ENCODE data around the gene WDR59.

Gene WDR59

GRCh38 chr16:74887084-74887483 lies 97.8 kb downstream of the WDR59 start:
- Histone ChIP-seq H3K9ac (ENCODE audit: insufficient read length) (no peak overlapping the region), H3K27ac (no peak overlapping the region), H3K36me3 (ENCODE audit: insufficient read depth, low read length) (no peaks in the 10 kb centered on the region; the same call in 1 of the 2 replicates), H3K4me3 (no peak overlapping the region), H3K9me3 (ENCODE audit: low read depth, low read length) (no peaks in the 10 kb centered on the region)
- DNase-seq (ENCODE audit: low read depth, low spot score): no peak
- TF ChIP-seq POLR2AphosphoS5 (IDR thresholded peaks at IDR 0.05; ENCODE audit: borderline replicate concordance, low read depth, low read length) (no peak), EZH2 (IDR thresholded peaks at IDR 0.05) (no peak), FOXP2 (optimal IDR thresholded peaks at IDR 0.05; ENCODE audit: control extremely low read depth, extremely low read length, insufficient read depth) (no peak)

GRCh38 chr16:74877706-74878105 lies 107.2 kb downstream of the WDR59 start:
- Histone ChIP-seq H3K9ac (ENCODE audit: insufficient read length) (no peak overlapping the region), H3K9me3 (ENCODE audit: low read depth, low read length) (no peaks in the 10 kb centered on the region), H3K4me3 (no peak overlapping the region), H3K27ac (no peak overlapping the region), H3K36me3 (ENCODE audit: insufficient read depth, low read length) (no peaks in the 10 kb centered on the region)
- no peak for DNase-seq (ENCODE audit: low read depth, low spot score)
- no peak for TF ChIP-seq EZH2 (IDR thresholded peaks at IDR 0.05)
- TF ChIP-seq FOXP2 (optimal IDR thresholded peaks at IDR 0.05; ENCODE audit: control extremely low read depth, extremely low read length, insufficient read depth): no peak
- no peak for TF ChIP-seq POLR2AphosphoS5 (IDR thresholded peaks at IDR 0.05; ENCODE audit: borderline replicate concordance, low read depth, low read length)

- H3K4me3 ChIP-seq: no peak overlapping the region
- no peak overlapping the region for H3K27ac ChIP-seq
- DNase-seq (ENCODE audit: low read depth, low spot score): no peak
- TF ChIP-seq POLR2AphosphoS5 (IDR thresholded peaks at IDR 0.05; ENCODE audit: borderline replicate concordance, low read depth, low read length): no peak
- TF ChIP-seq EZH2 (IDR thresholded peaks at IDR 0.05): no peak
- TF ChIP-seq FOXP2 (optimal IDR thresholded peaks at IDR 0.05; ENCODE audit: control extremely low read depth, extremely low read length, insufficient read depth): no peak
- no peaks in the 10 kb centered on the region for H3K9me3 ChIP-seq (ENCODE audit: low read depth, low read length)
- H3K36me3 ChIP-seq (ENCODE audit: insufficient read depth, low read length): no peaks in the 10 kb centered on the region
- H3K9ac ChIP-seq (ENCODE audit: insufficient read length): no peak overlapping the region
Measured at GRCh38 chr16:74874912-74875546, 109.9 kb downstream of the WDR59 start.

GRCh38 chr16:74874123-74874522 lies 110.8 kb downstream of the WDR59 start:
- DNase-seq (ENCODE audit: low read depth, low spot score): no peak
- Histone ChIP-seq H3K4me3 (no peak overlapping the region), H3K9me3 (ENCODE audit: low read depth, low read length) (no peaks in the 10 kb centered on the region), H3K27ac (no peak overlapping the region), H3K9ac (ENCODE audit: insufficient read length) (no peak overlapping the region), H3K36me3 (ENCODE audit: insufficient read depth, low read length) (no peaks in the 10 kb centered on the region)
- TF ChIP-seq FOXP2 (optimal IDR thresholded peaks at IDR 0.05; ENCODE audit: control extremely low read depth, extremely low read length, insufficient read depth) (no peak), POLR2AphosphoS5 (IDR thresholded peaks at IDR 0.05; ENCODE audit: borderline replicate concordance, low read depth, low read length) (no peak), EZH2 (IDR thresholded peaks at IDR 0.05) (no peak)

GRCh38 chr16:74872302-74872701 lies 112.6 kb downstream of the WDR59 start:
- no peaks in the 10 kb centered on the region for H3K9me3 ChIP-seq (ENCODE audit: low read depth, low read length)
- H3K9ac ChIP-seq (ENCODE audit: insufficient read length): no peak overlapping the region
- no peak overlapping the region for H3K27ac ChIP-seq
- H3K36me3 ChIP-seq (ENCODE audit: insufficient read depth, low read length): no peaks in the 10 kb centered on the region
- H3K4me3 ChIP-seq: no peak overlapping the region
- DNase-seq (ENCODE audit: low read depth, low spot score): no peak
- no peak for TF ChIP-seq POLR2AphosphoS5 (IDR thresholded peaks at IDR 0.05; ENCODE audit: borderline replicate concordance, low read depth, low read length)
- no peak for TF ChIP-seq FOXP2 (optimal IDR thresholded peaks at IDR 0.05; ENCODE audit: control extremely low read depth, extremely low read length, insufficient read depth)
- no peak for TF ChIP-seq EZH2 (IDR thresholded peaks at IDR 0.05)

GRCh38 chr16:74871608-74872007 lies 113.3 kb downstream of the WDR59 start:
- Histone ChIP-seq H3K9me3 (ENCODE audit: low read depth, low read length) (no peaks in the 10 kb centered on the region), H3K27ac (no peak overlapping the region), H3K36me3 (ENCODE audit: insufficient read depth, low read length) (no peaks in the 10 kb centered on the region), H3K4me3 (no peak overlapping the region), H3K9ac (ENCODE audit: insufficient read length) (no peak overlapping the region)
- TF ChIP-seq EZH2 (IDR thresholded peaks at IDR 0.05) (no peak), POLR2AphosphoS5 (IDR thresholded peaks at IDR 0.05; ENCODE audit: borderline replicate concordance, low read depth, low read length) (no peak), FOXP2 (optimal IDR thresholded peaks at IDR 0.05; ENCODE audit: control extremely low read depth, extremely low read length, insufficient read depth) (no peak)
- no peak for DNase-seq (ENCODE audit: low read depth, low spot score)

GRCh38 chr16:74868501-74868900 lies 116.4 kb downstream of the WDR59 start:
- H3K36me3 ChIP-seq (ENCODE audit: insufficient read depth, low read length): no peaks in the 10 kb centered on the region
- DNase-seq (ENCODE audit: low read depth, low spot score): no peak
- TF ChIP-seq POLR2AphosphoS5 (IDR thresholded peaks at IDR 0.05; ENCODE audit: borderline replicate concordance, low read depth, low read length) (no peak), FOXP2 (optimal IDR thresholded peaks at IDR 0.05; ENCODE audit: control extremely low read depth, extremely low read length, insufficient read depth) (no peak), EZH2 (IDR thresholded peaks at IDR 0.05) (no peak)
- no peaks in the 10 kb centered on the region for H3K9me3 ChIP-seq (ENCODE audit: low read depth, low read length)
- H3K27ac ChIP-seq: no peak overlapping the region
- H3K9ac ChIP-seq (ENCODE audit: insufficient read length): no peak overlapping the region
- no peak overlapping the region for H3K4me3 ChIP-seq

- no peak overlapping the region for H3K4me3 ChIP-seq
Measured at GRCh38 chr16:74868035-74868434, 116.9 kb downstream of the WDR59 start.

More at GRCh38 chr16:74868035-74868434, 116.9 kb downstream of the WDR59 start:
- Histone ChIP-seq H3K36me3 (ENCODE audit: insufficient read depth, low read length) (no peaks in the 10 kb centered on the region), H3K27ac (no peak overlapping the region), H3K9ac (ENCODE audit: insufficient read length) (no peak overlapping the region), H3K9me3 (ENCODE audit: low read depth, low read length) (no peaks in the 10 kb centered on the region)
- DNase-seq (ENCODE audit: low read depth, low spot score): no peak
- TF ChIP-seq FOXP2 (optimal IDR thresholded peaks at IDR 0.05; ENCODE audit: control extremely low read depth, extremely low read length, insufficient read depth) (no peak), POLR2AphosphoS5 (IDR thresholded peaks at IDR 0.05; ENCODE audit: borderline replicate concordance, low read depth, low read length) (no peak), EZH2 (IDR thresholded peaks at IDR 0.05) (no peak)

Measured in SK-N-MC (cell line).